ENCODE data around the gene CSNK1D.

- TF ChIP-seq CTCF (conservative IDR thresholded peaks at IDR 0.05 in 1 of 2, IDR thresholded peaks at IDR 0.05 in 1 of 2; ENCODE audit: extremely low read depth in 1 of 2, insufficient read depth in 1 of 2, low read depth in 1 of 2, low read length in 2 of 2) = no peak
- TF ChIP-seq EZH2 (IDR thresholded peaks at IDR 0.05; ENCODE audit: borderline replicate concordance, low read length) = no peak
Measured at GRCh38 chr17:82270651-82271050, 2.8 kb downstream of the CSNK1D start.
